ENCODE measurements around the gene SARDH.

Gene SARDH

DNA sequence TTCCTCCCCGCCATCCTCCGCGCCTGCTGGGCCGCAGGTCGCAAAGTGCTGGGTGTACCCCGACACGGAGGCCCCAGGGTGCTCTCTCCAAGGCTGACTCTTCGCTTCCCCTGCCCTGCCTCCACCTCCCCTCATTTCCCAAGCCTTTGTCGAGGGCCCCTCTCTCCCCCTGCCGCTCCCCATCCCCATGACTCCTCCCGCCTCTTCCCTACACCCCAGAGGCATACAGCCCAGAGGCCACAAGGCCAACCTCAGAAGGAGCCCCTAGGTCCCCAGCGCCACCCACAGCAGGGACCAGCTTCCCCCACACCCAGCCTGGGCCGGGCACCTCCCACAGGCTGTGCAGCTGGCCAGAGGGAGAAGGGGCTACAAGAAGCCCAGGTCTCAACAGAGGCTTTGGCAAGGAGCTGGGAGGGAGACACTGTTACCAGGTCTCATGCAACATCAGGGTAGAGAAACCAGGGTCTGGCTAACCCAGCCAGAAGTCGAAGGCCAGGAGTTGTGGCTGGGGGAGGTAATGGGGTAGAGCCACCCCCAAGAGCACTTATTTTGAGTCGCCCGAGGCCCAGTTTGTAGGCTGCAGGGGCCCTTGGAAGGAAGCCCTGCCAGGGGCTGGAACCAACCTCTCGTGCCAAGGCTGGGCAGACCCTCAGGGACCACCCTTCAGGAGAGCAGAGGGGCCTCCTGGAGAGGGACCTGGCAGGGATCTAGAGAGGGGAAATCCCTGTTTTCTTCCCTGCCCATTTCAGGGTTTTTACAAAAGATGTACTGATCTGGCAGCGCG, 24.5 kb upstream of the SARDH start:
- Histone ChIP-seq H3K4me3 (ENCODE audit: low read length) (no peak overlapping the region), H3K9me2 (replicated peaks; ENCODE audit: control insufficient read depth, low read length) (no peaks in the 10 kb centered on the region), H3K27ac (ENCODE audit: low read depth, low read length) (no peak overlapping the region), H3K4me2 (ENCODE audit: low read length) (no peak overlapping the region), H3K36me3 (ENCODE audit: control insufficient read depth, low read length) (peaks cover 10% of the 10 kb centered on the region), H3K9me3 (ENCODE audit: control insufficient read depth, insufficient read depth, low read length) (peaks cover 5% of the 10 kb centered on the region; the same call in 1 of the 2 replicates), H3K27me3 (ENCODE audit: control insufficient read depth, low read length) (no peaks in the 10 kb centered on the region), H3K79me2 (ENCODE audit: control insufficient read depth, low read length) (no peaks in the 10 kb centered on the region), H3K4me1 (ENCODE audit: control insufficient read depth, low read length) (no peaks in the 10 kb centered on the region), H3F3A (ENCODE audit: control insufficient read depth, insufficient read depth) (no peaks in the 10 kb centered on the region), H4K20me1 (ENCODE audit: control insufficient read depth, insufficient read depth, low read depth, low read length) (no peaks in the 10 kb centered on the region)
- TF ChIP-seq, protein P1, sequence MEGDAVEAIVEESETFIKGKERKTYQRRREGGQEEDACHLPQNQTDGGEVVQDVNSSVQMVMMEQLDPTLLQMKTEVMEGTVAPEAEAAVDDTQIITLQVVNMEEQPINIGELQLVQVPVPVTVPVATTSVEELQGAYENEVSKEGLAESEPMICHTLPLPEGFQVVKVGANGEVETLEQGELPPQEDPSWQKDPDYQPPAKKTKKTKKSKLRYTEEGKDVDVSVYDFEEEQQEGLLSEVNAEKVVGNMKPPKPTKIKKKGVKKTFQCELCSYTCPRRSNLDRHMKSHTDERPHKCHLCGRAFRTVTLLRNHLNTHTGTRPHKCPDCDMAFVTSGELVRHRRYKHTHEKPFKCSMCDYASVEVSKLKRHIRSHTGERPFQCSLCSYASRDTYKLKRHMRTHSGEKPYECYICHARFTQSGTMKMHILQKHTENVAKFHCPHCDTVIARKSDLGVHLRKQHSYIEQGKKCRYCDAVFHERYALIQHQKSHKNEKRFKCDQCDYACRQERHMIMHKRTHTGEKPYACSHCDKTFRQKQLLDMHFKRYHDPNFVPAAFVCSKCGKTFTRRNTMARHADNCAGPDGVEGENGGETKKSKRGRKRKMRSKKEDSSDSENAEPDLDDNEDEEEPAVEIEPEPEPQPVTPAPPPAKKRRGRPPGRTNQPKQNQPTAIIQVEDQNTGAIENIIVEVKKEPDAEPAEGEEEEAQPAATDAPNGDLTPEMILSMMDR (IDR thresholded peaks at IDR 0.05; ENCODE audit: low read depth, low read length, poor library complexity, severe bottlenecking): no peak

- H3K27me3 ChIP-seq (ENCODE audit: control insufficient read depth, low read length): no peaks in the 10 kb centered on the region
- 0 out of 2 replicates have a peak, but pooled peaks cover under 1% of the 10 kb centered on the region for H3F3A ChIP-seq (ENCODE audit: control insufficient read depth, insufficient read depth)
Measured at GRCh38 chr9:133761641-133762248, 23.6 kb upstream of the SARDH start.

GRCh38 chr9:133760713-133761290, 22.6 kb upstream of the SARDH start:
- Histone ChIP-seq H3F3A (ENCODE audit: control insufficient read depth, insufficient read depth) (peaks cover 3% of the 10 kb centered on the region; the same call in 1 of the 2 replicates), H3K79me2 (ENCODE audit: control insufficient read depth, low read length) (no peaks in the 10 kb centered on the region), H4K20me1 (ENCODE audit: control insufficient read depth, insufficient read depth, low read depth, low read length) (no peaks in the 10 kb centered on the region), H3K27ac (ENCODE audit: low read depth, low read length) (no peak overlapping the region), H3K4me3 (ENCODE audit: low read length) (no peak overlapping the region), H3K4me1 (ENCODE audit: control insufficient read depth, low read length) (no peaks in the 10 kb centered on the region), H3K9me3 (ENCODE audit: control insufficient read depth, insufficient read depth, low read length) (no peaks in the 10 kb centered on the region), H3K27me3 (ENCODE audit: control insufficient read depth, low read length) (no peaks in the 10 kb centered on the region), H3K9me2 (replicated peaks; ENCODE audit: control insufficient read depth, low read length) (no peaks in the 10 kb centered on the region), H3K36me3 (ENCODE audit: control insufficient read depth, low read length) (peaks cover 5% of the 10 kb centered on the region; the same call in 1 of the 2 replicates), H3K4me2 (ENCODE audit: low read length) (no peak overlapping the region)
- TF ChIP-seq EZH2phosphoT487 (IDR thresholded peaks at IDR 0.05; ENCODE audit: borderline replicate concordance, low read length): no peak
- TF ChIP-seq, protein P1 (IDR thresholded peaks at IDR 0.05; ENCODE audit: low read depth, low read length, poor library complexity, severe bottlenecking): no peak

More at GRCh38 chr9:133761641-133762248, 23.6 kb upstream of the SARDH start:
- no peaks in the 10 kb centered on the region for H3K9me2 ChIP-seq (replicated peaks; ENCODE audit: control insufficient read depth, low read length)
- H3K79me2 ChIP-seq (ENCODE audit: control insufficient read depth, low read length): no peaks in the 10 kb centered on the region
- H4K20me1 ChIP-seq (ENCODE audit: control insufficient read depth, insufficient read depth, low read depth, low read length): no peaks in the 10 kb centered on the region
- no peaks in the 10 kb centered on the region for H3K4me1 ChIP-seq (ENCODE audit: control insufficient read depth, low read length)
- no peaks in the 10 kb centered on the region for H3K9me3 ChIP-seq (ENCODE audit: control insufficient read depth, insufficient read depth, low read length)
- no peak overlapping the region for H3K4me2 ChIP-seq (ENCODE audit: low read length)
- TF ChIP-seq EZH2phosphoT487 (IDR thresholded peaks at IDR 0.05; ENCODE audit: borderline replicate concordance, low read length): no peak
- TF ChIP-seq, protein P1 (IDR thresholded peaks at IDR 0.05; ENCODE audit: low read depth, low read length, poor library complexity, severe bottlenecking): no peak
- no peak overlapping the region for H3K4me3 ChIP-seq (ENCODE audit: low read length)
- H3K36me3 ChIP-seq (ENCODE audit: control insufficient read depth, low read length): peaks cover 5% of the 10 kb centered on the region; the same call in 1 of the 2 replicates
- no peak overlapping the region for H3K27ac ChIP-seq (ENCODE audit: low read depth, low read length)
